Measurements from ENCODE around the gene SEMA5B. TPM values are rescaled to one million over a fixed set of nuclear protein-coding genes. Genes with fewer than 3 reads are reported as not detected.

The SEMA5B gene
- polyA plus RNA-seq, 1 of the 3 experiments (the other 2 are of a cell fraction), result 0.43 TPM

- no peak for TF ChIP-seq EZH2phosphoT487 (IDR thresholded peaks at IDR 0.05; ENCODE audit: borderline replicate concordance, low read depth)
- no peak for TF ChIP-seq FOSL2 (IDR thresholded peaks at IDR 0.05; ENCODE audit: borderline replicate concordance, low read depth)
- peak; percentile 61; the same call in 1 of the 2 replicates for TF ChIP-seq YY1 (IDR thresholded peaks at IDR 0.05; ENCODE audit: low read depth)
- peak; percentile 25; the same call in 1 of the 2 replicates for TF ChIP-seq REST (IDR thresholded peaks at IDR 0.05; ENCODE audit: low read depth, low read length)
- TF ChIP-seq TAF1 (IDR thresholded peaks at IDR 0.05; ENCODE audit: borderline replicate concordance, low read depth, low read length), result peak; percentile 68
- TF ChIP-seq USF1 (IDR thresholded peaks at IDR 0.05; ENCODE audit: borderline replicate concordance, low read depth), result peak; percentile 77; the same call in 1 of the 2 replicates
These were observed 39.5 kb upstream of the SEMA5B start, which contains the start of gene PDIA5 (continued) for GRCh38 chr3:123066896-123067688.

GRCh38 chr3:123066599-123066895 lies 39.0 kb upstream of the SEMA5B start:
- peaks cover 3 to 30% of the 10 kb centered on the region in 2 experiments; a peak in 3 of 4 replicates for H3K4me1 ChIP-seq (ENCODE audit: control insufficient read depth in 1 of 2, insufficient read depth in 2 of 2, low read depth in 1 of 2, low read length in 1 of 2)
- no peaks in the 10 kb centered on the region for H3K36me3 ChIP-seq (replicated peaks in 1 of 2; ENCODE audit: control insufficient read depth in 1 of 2, insufficient read depth in 2 of 2, low read length in 1 of 2)
- CTCF ChIA-PET, result interaction anchor here (0.9 to 2.3 kb wide), 5 partner anchors 10 to 124 kb away, joined by 4 to 13 read pairs (median 6); no protein-coding TSS in a partner anchor
- H2AFZ ChIP-seq (ENCODE audit: low read depth), result peak overlapping the region; percentile 84
- no peak overlapping the region; a peak in 1 of 4 replicates for H3K27ac ChIP-seq (ENCODE audit: low read depth in 2 of 2, low read length in 1 of 2)
- H3K9me2 ChIP-seq, result no peaks in the 10 kb centered on the region
- DNase-seq, result no peak
- peak overlapping the region; percentile 94 to 96 for H3K4me3 ChIP-seq (ENCODE audit: low read depth in 2 of 2, low read length in 1 of 2)
- H3K27me3 ChIP-seq (ENCODE audit: insufficient read depth), result no peaks in the 10 kb centered on the region
- no peaks in the 10 kb centered on the region for H3F3A ChIP-seq (replicated peaks; ENCODE audit: insufficient read depth)
- peaks cover 45% of the 10 kb centered on the region for H3K79me2 ChIP-seq (ENCODE audit: insufficient read depth)
- H3K9me3 ChIP-seq, result no peaks in the 10 kb centered on the region
- TF ChIP-seq ZBTB33 (IDR thresholded peaks at IDR 0.05; ENCODE audit: borderline replicate concordance, low read depth) (no peak), EZH2phosphoT487 (IDR thresholded peaks at IDR 0.05; ENCODE audit: borderline replicate concordance, low read depth) (no peak), USF1 (IDR thresholded peaks at IDR 0.05; ENCODE audit: borderline replicate concordance, low read depth) (no peak), USF2 (IDR thresholded peaks at IDR 0.05; ENCODE audit: borderline replicate concordance, low read depth, low read length) (no peak), MEF2A (IDR thresholded peaks at IDR 0.05; ENCODE audit: borderline replicate concordance, low read depth) (no peak)
- H3K9ac ChIP-seq, result no peak overlapping the region; the same call in 1 of the 2 replicates
- POLR2A ChIA-PET, result interaction anchor here (1.5 to 2.2 kb wide), 3 partner anchors 10 to 19 kb away, joined by 4 to 9 read pairs (median 8); no protein-coding TSS in a partner anchor
- peak overlapping the region; percentile 98; the same call in 1 of the 2 replicates for H3K4me2 ChIP-seq
- WGBS (ENCODE audit: low lambda C conversion rate), result 52% methylated on average over 6 of the region's 6 CpGs
- H4K20me1 ChIP-seq (ENCODE audit: insufficient read depth), result peaks cover 15% of the 10 kb centered on the region
